K562 treated with DMSO at 1 percent for 4 hours (cell line): Measurements from ENCODE around the gene TAPBPL. TPM values are rescaled to one million over a fixed set of nuclear protein-coding genes. Genes with fewer than 3 reads are reported as not detected.

Source experiments
- total RNA-seq: library from RNA; unstranded; fragments of 300-600 nt; gene quantifications from 2 replicates; pipeline ENCODE4 v1.2.3, GENCODE V29; 2022; ENCODE audit not compliant: insufficient read depth

Gene TAPBPL
- 4.2 and 6.5 TPM in 2 replicates for total RNA-seq

DNA sequence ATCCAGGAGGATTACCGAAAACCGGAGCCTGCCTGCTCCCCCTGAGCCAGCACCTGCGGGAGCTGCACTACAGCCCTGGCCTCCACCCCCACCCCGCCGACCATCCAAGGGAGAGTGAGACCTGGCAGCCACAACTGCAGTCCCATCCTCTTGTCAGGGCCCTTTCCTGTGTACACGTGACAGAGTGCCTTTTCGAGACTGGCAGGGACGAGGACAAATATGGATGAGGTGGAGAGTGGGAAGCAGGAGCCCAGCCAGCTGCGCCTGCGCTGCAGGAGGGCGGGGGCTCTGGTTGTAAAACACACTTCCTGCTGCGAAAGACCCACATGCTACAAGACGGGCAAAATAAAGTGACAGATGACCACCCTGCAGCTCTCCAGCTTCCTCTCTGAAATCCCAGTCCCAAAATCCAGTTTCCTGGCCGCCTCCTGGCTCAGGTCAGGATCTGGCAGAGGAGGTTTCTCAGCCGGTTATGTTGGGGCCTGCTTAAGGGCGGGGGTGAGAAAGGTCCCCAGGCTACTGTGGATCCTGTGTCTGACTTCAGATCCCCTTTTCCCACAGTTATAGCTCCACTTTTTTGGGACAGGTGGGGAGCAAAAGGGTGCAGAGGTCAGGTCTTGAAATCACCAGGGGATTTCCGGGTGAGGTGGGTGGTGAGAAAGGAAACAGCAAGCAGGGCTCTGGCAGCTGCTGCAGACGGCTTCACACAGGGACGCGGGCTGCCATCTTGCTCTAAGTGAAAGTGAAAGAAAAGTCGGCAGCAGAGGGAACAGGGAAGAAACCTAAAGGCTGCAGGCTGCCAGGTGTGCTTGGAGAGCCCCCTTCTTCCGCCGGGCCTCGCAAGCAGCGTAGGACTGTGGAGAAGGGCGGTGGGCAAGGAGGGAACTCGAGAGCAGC lies at the start of gene TAPBPL:
TSS of gene TAPBPL (plus strand) at position 695 of the 897 bp plus-strand sequence. CDS start 207 bp downstream, outside the sequence.

DNA sequence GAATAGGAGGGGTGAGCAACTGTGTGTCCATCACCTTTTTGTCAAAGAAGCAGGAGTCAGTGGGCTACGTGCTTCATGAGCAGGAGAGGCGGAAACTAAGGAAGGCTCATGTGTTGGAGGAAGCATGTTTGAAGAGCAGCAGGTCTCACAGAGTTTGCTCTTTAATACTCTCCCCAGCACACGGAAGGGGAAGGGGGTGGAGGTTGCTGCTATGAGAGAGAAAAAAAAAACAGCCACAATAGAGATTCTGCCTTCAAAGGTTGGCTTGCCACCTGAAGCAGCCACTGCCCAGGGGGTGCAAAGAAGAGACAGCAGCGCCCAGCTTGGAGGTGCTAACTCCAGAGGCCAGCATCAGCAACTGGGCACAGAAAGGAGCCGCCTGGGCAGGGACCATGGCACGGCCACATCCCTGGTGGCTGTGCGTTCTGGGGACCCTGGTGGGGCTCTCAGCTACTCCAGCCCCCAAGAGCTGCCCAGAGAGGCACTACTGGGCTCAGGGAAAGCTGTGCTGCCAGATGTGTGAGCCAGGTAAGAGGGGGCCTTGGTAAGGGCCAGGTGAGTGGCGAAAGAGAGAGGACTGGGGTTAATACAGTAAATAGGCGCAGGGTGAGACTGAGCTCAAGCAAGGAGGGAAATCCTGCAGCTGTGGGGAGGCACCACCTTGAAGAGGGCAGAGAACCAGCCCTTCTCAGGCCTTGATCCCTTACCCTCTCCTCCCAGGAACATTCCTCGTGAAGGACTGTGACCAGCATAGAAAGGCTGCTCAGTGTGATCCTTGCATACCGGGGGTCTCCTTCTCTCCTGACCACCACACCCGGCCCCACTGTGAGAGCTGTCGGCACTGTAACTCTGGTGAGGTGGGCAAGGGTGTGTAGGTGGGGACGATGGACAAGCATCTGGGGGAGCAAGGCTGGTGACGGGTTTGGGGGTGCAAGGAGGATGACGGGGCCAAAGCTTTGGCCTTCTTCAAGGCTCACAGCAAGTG lies 6.8 kb upstream of the TAPBPL start, which contains the start of gene CD27:
TSS of gene CD27 (plus strand) at position 252 of the 985 bp plus-strand sequence. CDS start at position 393, 141 bp downstream.

GRCh38 chr12:6470375-6471163 lies 18.7 kb downstream of the TAPBPL start, which contains the start of gene VAMP1:
VAMP1 (minus strand) TSS chr12:6470677; CDS start chr12:6470531, 146 bp downstream.

DNA sequence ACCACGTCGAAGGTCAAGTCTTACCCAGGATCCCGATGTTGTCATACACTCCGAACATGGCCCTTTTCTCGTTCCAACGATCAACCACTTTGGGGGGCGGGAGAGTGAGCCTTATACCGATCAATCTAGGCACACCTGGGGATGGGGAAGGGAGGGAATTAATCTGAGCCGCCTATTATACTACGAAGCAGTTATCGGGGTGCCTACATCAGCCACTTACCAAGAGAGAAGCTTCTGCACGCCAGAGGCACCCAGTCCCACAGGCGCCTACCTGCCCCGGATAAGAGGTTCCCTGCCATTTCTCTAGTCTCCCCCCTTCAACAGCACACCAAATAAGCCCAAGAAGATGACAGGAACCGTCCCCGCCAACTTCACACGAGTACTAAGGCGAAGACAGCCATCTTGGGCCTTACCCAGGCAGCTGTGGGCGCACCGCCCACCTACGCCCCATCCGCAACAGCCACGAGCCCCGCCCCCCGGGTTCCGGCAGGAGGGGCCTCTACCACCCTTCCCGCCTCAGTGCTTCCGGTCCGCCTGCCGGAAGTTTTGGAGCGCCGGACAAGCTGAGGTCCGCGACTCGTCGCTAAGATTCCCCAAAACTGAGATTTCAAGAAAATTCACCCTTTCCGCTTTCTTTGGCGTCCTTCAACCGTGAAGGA lies 41.1 kb downstream of the TAPBPL start, which contains the start of gene MRPL51:
TSS of gene MRPL51 (minus strand) at position 425 of the 659 bp plus-strand sequence. CDS start at position 299, 126 bp downstream.

DNA sequence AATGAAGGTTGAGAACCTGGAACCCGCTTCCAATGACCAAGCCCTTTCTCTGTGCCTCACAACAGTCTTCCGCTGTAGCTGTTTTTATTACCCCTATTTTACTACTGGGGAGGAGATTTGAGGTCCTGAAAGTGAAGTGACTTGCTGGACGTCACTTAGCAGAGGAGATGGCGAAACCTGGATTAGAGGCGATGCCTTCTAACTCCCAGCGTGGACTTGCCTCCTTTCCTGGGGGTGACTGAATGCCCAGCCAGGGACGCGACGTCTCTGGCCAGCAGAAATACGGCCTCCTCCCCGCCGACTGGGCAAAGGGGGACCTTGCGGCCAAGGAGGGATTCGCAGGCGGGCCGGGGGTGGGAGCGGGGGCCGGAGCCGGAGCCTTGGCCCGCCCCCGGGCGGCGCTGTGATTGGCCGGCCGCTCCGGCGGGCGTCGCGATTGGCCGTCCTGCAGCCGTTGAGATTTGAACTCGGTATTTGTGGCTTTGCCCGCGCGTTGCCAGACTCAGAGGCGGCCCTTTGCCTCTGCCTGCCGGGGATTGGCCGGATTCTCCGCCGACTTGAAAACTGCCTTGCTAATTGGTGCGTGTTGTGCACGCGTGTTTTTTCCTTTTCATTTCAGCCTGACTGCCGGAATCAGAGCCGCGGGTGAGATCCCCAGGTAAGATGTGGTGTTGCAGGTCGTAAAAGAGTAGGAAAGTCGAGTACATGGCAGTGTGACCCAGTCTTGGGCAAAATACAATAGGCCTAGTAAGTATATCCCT lies 41.8 kb downstream of the TAPBPL start, which contains the start of gene NCAPD2:
TSS of gene NCAPD2 (plus strand) at position 606 of the 761 bp plus-strand sequence. CDS start 997 bp downstream, outside the sequence.

Other genes with a start within 250 kb of the TAPBPL start
- not detected in 2 replicates for gene PLEKHG6, start 141.4 kb upstream of the TAPBPL start, total RNA-seq
- gene TNFRSF1A, start 110.0 kb upstream of the TAPBPL start, total RNA-seq, result 22.5 and 28.6 TPM in 2 replicates
- gene SCNN1A, start 76.5 kb upstream of the TAPBPL start, total RNA-seq, result not detected in 2 replicates
- gene LTBR, start 67.9 kb upstream of the TAPBPL start, total RNA-seq, result 55.5 and 80.1 TPM in 2 replicates
- not detected in 2 replicates for gene CD27, start 7.1 kb upstream of the TAPBPL start, total RNA-seq
- 7.0 and 7.9 TPM in 2 replicates for gene VAMP1, start 18.6 kb downstream of the TAPBPL start, total RNA-seq
- 77.4 and 89.7 TPM in 2 replicates for gene MRPL51, start 41.2 kb downstream of the TAPBPL start, total RNA-seq
- 70.8 and 73.8 TPM in 2 replicates for gene NCAPD2, start 42.1 kb downstream of the TAPBPL start, total RNA-seq
- 2,497 and 2,516 TPM in 2 replicates for gene GAPDH, start 82.5 kb downstream of the TAPBPL start, total RNA-seq
- gene IFFO1, start 104.0 kb downstream of the TAPBPL start, total RNA-seq, result 0.48 TPM in 1 of 2 replicates, not detected in the other
- gene NOP2, start 116.2 kb downstream of the TAPBPL start, total RNA-seq, result 12.4 and 24.6 TPM in 2 replicates
- 215 and 222 TPM in 2 replicates for gene CHD4, start 155.3 kb downstream of the TAPBPL start, total RNA-seq
- gene LPAR5, start 183.9 kb downstream of the TAPBPL start, total RNA-seq, result 3.5 and 4.3 TPM in 2 replicates
- 6.0 and 7.1 TPM in 2 replicates for gene ACRBP, start 195.4 kb downstream of the TAPBPL start, total RNA-seq
- gene ING4, start 211.1 kb downstream of the TAPBPL start, total RNA-seq, result 26.4 and 28.2 TPM in 2 replicates
- 25.5 and 32.4 TPM in 2 replicates for gene ZNF384, start 237.3 kb downstream of the TAPBPL start, total RNA-seq
- gene PIANP, start 248.8 kb downstream of the TAPBPL start, total RNA-seq, result not detected in 2 replicates